ENCODE data around the gene EGR1.
"Not testable (repeated sequence)": the region's sequence is repeated elsewhere in the genome, so short reads cannot be mapped to it uniquely, and the experiment has no call there.

Gene EGR1

GRCh38 chr5:138470322-138471051, 5.2 kb downstream of the EGR1 start:
- DNase-seq = no peak

- DNase-seq = no peak
These were observed 5.7 kb downstream of the EGR1 start for GRCh38 chr5:138471052-138471361.

- no peak for DNase-seq
These were observed 7.1 kb downstream of the EGR1 start for GRCh38 chr5:138472353-138472752.

- not testable (repeated sequence) for DNase-seq
These were observed 7.9 kb downstream of the EGR1 start for GRCh38 chr5:138473151-138473550.

GRCh38 chr5:138476918-138477317, 11.6 kb downstream of the EGR1 start:
- DNase-seq = no peak

GRCh38 chr5:138482638-138483037, 17.4 kb downstream of the EGR1 start:
- no peak for DNase-seq

GRCh38 chr5:138488481-138488945, 23.2 kb downstream of the EGR1 start:
- no peak for DNase-seq

GRCh38 chr5:138489683-138490061, 24.4 kb downstream of the EGR1 start:
- no peak for DNase-seq

GRCh38 chr5:138490648-138491283, 25.5 kb downstream of the EGR1 start:
- DNase-seq = no peak

- no peak for DNase-seq
These were observed 26.0 kb downstream of the EGR1 start for GRCh38 chr5:138491284-138491648.

DNA sequence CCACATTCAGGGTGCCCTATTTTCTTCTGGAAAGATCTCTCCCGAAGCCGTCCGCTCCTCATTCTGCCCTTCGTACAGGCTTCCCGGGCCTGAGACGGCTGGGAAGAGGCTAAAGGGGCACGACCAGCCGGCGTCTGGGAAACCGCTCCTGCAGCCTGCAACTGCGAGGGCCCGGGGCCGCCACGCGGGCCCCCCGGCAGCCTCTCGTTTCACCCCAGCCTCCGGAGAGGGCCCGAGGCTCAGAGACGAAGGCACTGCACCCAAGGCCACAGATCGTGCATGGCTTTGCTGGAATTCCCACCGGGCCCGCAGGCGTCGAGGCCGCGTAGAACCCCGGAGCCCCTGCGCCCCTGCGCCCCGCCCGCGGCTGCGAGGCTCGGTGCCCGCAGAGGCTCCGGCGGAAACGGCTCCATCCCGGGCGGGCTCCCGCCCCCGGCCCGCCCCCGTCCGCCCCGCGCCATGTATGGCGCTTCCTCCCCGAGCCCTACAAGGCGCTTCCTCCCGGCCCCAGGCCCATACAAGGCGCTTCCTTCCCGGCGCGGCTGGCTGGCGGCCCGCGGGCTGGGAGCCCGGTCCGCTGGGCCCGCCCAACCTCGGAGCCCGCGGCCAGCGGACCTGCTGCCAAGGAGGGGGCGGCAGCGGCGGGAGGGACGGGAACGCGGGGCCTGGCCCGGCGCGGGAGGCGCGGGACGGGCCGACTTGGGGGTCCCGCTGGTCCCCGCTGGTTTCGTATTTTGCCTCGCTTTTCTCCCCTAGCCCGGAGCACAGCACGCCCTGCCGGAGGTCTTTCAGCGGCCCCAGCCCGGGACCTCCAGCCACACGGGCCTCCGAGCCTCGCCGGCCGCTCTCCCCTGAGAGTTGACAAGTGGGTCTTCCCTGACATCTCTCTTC, 26.6 kb downstream of the EGR1 start:
- DNase-seq = peak; percentile 81

GRCh38 chr5:138492560-138493045, 27.3 kb downstream of the EGR1 start:
- no peak for DNase-seq

- no peak for DNase-seq
These were observed 30.1 kb downstream of the EGR1 start for GRCh38 chr5:138495351-138495750.

DNA sequence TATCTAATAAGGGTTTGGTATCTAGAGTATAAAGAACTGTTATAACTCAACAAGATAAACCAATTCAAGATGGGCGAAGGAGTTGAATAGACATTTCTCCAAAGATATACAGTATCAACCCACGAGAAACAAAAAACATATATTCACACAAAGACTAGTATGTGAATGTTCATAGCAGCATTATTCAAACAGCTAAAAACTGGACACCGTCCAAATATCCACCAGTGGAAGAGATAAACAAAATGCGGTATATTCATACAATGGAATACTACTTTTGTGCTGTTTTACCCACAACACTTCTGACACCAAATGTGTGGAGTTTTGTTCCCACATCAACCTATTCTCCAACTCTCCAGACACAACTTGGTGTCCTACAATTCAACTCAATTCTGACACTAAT, 33.1 kb downstream of the EGR1 start:
- no peak for DNase-seq

DNA sequence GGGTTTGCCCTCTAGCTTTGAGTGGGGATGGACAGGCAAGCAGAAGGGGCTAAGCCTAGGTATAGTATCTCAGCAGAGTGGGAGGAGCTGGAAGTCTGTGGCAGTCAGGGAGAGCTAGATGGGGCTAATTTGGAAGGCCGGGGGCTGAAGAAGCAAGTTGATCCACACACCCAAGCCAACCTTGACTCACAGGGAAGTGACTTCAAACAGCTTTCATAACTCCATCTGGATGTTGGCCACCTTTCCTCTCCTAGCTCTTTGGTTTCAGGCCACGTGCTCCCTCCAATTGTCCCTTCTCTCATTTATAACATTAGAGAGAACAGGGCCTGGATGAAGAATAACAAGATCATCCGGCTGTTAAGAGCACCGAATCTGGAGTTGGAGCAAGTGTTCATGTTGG, 36.8 kb downstream of the EGR1 start:
- no peak for DNase-seq

DNA sequence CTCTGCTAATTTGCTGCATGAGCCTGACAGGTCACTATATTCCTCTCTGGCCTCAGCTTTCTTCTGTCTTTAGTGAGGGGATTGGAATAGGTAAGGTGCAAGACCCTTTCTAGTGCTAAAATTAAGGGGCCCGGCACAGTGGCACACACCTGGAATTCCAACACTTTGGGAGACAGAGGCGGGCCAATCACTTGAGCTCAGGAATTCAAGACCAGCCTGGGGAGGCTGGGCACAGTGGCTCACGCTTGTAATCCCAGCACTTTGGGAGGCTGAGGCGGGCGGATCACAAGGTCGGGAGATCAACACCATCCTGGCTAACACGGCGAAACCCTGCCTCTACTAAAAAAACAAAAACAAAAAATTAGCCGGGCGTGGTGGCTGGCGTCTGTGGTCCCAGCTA, 37.2 kb downstream of the EGR1 start:
- no peak for DNase-seq

DNA sequence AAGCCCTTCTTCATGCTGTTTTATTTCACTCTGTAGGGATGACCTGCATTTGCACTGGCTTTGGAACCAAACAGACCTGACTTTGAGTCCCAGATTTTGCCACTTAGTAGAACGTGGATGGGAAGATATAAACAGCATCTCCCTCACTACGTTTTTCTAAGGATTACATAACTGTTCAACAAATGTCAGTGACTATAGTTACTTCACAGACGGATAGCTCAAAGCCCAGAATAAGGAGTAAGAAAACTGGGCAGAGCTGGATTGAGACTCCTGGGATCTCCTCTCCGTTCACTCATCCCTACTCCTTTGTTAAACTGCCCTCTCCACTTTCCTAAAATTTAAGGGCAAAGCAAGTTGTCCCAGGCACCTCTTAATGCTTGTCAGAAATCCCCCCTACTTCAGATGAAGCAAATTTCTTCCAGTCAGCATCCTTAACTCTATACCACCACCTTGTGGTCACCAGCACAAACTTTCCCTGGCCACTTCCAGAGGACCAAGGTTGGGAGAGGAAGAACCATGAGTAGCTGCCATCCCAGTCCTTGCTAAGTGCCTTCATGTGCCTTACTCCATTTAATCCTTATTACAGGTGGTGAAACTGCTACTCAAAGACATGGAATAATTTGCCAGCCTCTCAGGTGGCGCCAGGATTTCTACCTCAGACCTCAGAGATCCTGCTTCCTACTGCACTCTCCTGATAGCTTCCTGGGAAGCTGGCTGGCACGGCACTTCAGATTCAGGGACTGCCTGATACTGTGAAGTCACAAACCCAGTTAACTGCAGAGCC, 38.4 kb downstream of the EGR1 start:
- peak; percentile 55 for DNase-seq

- no peak for DNase-seq
These were observed 39.5 kb downstream of the EGR1 start for GRCh38 chr5:138504799-138505198.

GRCh38 chr5:138506370-138507306, 41.4 kb downstream of the EGR1 start:
- no peak for DNase-seq

DNA sequence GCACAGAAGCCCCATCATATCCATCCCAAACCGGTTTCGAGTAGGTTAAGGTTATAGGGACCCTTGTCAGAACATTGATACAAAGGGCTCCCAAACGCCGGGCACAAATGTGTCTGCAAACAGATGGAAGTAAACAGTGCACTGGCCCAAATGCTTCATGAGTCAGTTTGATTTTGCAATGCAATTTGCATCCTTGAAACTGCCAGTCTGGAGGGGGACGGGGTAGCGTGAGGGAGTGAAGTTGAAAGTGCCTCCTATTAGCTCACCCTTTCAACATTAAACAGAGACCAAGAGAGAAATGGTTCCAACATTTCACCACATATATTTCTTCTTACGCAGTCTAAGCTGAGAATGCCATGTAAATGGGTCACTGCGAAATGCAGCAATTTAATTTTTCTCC, 42.2 kb downstream of the EGR1 start:
- not testable (repeated sequence) for DNase-seq

GRCh38 chr5:138508958-138509357, 43.7 kb downstream of the EGR1 start:
- DNase-seq = no peak

GRCh38 chr5:138514021-138514420, 48.7 kb downstream of the EGR1 start:
- DNase-seq = no peak
